Omental fat pad (tissue), 4 donors: ENCODE measurements around the gene CBLN4. TPM values are rescaled to one million over a fixed set of nuclear protein-coding genes. Genes with fewer than 3 reads are reported as not detected.

Experiments used
- ATAC-seq: fragments of 150-250 bp; one replicate; pipeline ENCODE4 v1.9.1; 2016; ENCODE audit warnings: mild to moderate bottlenecking, moderate library complexity; ENCODE audit not compliant: low FRiP score
- DNase-seq: peaks from one replicate; pipeline ENCODE4 v3.0.0-alpha.2; 2019; ENCODE audit warnings: low spot score
- CTCF ChIP-seq, 3 donors: fragments of 450-650 bp; IDR thresholded peaks; one replicate each; pipeline ENCODE4 v1.5.1; 2016 to 2017; ENCODE audit warnings: antibody characterized with exemption in 3 of 3, mild to moderate bottlenecking in 3 of 3, moderate library complexity in 2 of 3
- total RNA-seq, 4 donors: library from RNA; depleted of rRNA; stranded (reverse); fragments of >200 nt; gene quantifications; one replicate each; pipeline ENCODE4 v1.1.0, GENCODE V29; 2016

CBLN4 gene
- total RNA-seq, 4 donors from 2014 or later: 0.13 to 1.0 (median 0.32) TPM; not detected in 1

GRCh38 chr20:56014151-56014550 is 8.8 kb upstream of the CBLN4 start:
- no peak for TF ChIP-seq CTCF (IDR thresholded peaks at IDR 0.05)
- DNase-seq (no peak), ATAC-seq (no peak)

- ATAC-seq (no peak), DNase-seq (no peak)
- no peak for TF ChIP-seq CTCF (IDR thresholded peaks at IDR 0.05)
Measured at GRCh38 chr20:56004611-56005388, 519 bp downstream of the CBLN4 start.

GRCh38 chr20:56004007-56004406 is 1.3 kb downstream of the CBLN4 start:
- TF ChIP-seq CTCF (IDR thresholded peaks at IDR 0.05): no peak
- ATAC-seq (peak; percentile 69), DNase-seq (no peak)

- no peak for DNase-seq
- ATAC-seq: peak; percentile 15
- TF ChIP-seq CTCF (IDR thresholded peaks at IDR 0.05): no peak
Measured at GRCh38 chr20:56002908-56003800, 2.2 kb downstream of the CBLN4 start.

- no peak for ATAC-seq
- no peak for DNase-seq
- TF ChIP-seq CTCF (IDR thresholded peaks at IDR 0.05): no peak
Measured at GRCh38 chr20:56001890-56002289, 3.4 kb downstream of the CBLN4 start.

- no peak for DNase-seq
- no peak for ATAC-seq
- TF ChIP-seq CTCF (IDR thresholded peaks at IDR 0.05): no peak
Measured at GRCh38 chr20:56001106-56001785, 4.1 kb downstream of the CBLN4 start.
